Brain pericyte (primary cell): ENCODE results near the gene KRTAP10-5.
"Not testable (repeated sequence)": the region's sequence is repeated elsewhere in the genome, so short reads cannot be mapped to it uniquely, and the experiment has no call there.

Experiments used
- DNase-seq: peaks from one replicate; pipeline ENCODE4 v3.0.0-alpha.2; 2012; ENCODE audit warnings: low read depth, low spot score

The KRTAP10-5 gene

GRCh38 chr21:44580231-44580821 is at the start of gene KRTAP10-5:
KRTAP10-5 (minus strand) TSS chr21:44580604; CDS start chr21:44580578, 26 bp downstream.
- not testable (repeated sequence) for DNase-seq

GRCh38 chr21:44628707-44629391 is 48.4 kb upstream of the KRTAP10-5 start:
- DNase-seq, result no peak

- DNase-seq, result not testable (repeated sequence)
Observed at GRCh38 chr21:44627831-44628233, 47.4 kb upstream of the KRTAP10-5 start.

GRCh38 chr21:44627181-44627822 is 46.9 kb upstream of the KRTAP10-5 start:
- not testable (repeated sequence) for DNase-seq

- no peak for DNase-seq
Observed at GRCh38 chr21:44626673-44627143, 46.3 kb upstream of the KRTAP10-5 start, which contains the start of gene KRTAP10-9. KRTAP10-9 (plus strand) TSS chr21:44627093; CDS start chr21:44627172, 79 bp downstream.

- no peak for DNase-seq
Observed at GRCh38 chr21:44626262-44626661, 45.9 kb upstream of the KRTAP10-5 start.

- DNase-seq, result no peak
Observed at GRCh38 chr21:44625756-44626155, 45.4 kb upstream of the KRTAP10-5 start.

- DNase-seq, result no peak
Observed at GRCh38 chr21:44623575-44623974, 43.2 kb upstream of the KRTAP10-5 start.

GRCh38 chr21:44619886-44620285 is 39.5 kb upstream of the KRTAP10-5 start:
- no peak for DNase-seq

- DNase-seq, result no peak
Observed at GRCh38 chr21:44618909-44619308, 38.5 kb upstream of the KRTAP10-5 start.

GRCh38 chr21:44618504-44618903 is 38.1 kb upstream of the KRTAP10-5 start:
- no peak for DNase-seq

GRCh38 chr21:44617071-44617501 is 36.7 kb upstream of the KRTAP10-5 start:
- no peak for DNase-seq

GRCh38 chr21:44616591-44616926 is 36.2 kb upstream of the KRTAP10-5 start:
- no peak for DNase-seq

- DNase-seq, result no peak
Observed at GRCh38 chr21:44615911-44616590, 35.6 kb upstream of the KRTAP10-5 start.

- DNase-seq, result no peak
Observed at GRCh38 chr21:44615466-44615865, 35.1 kb upstream of the KRTAP10-5 start.

- no peak for DNase-seq
Observed at GRCh38 chr21:44614961-44615391, 34.6 kb upstream of the KRTAP10-5 start.

GRCh38 chr21:44614161-44614631 is 33.8 kb upstream of the KRTAP10-5 start:
- no peak for DNase-seq

- DNase-seq, result no peak
Observed at GRCh38 chr21:44613386-44614155, 33.2 kb upstream of the KRTAP10-5 start.

- no peak for DNase-seq
Observed at GRCh38 chr21:44612669-44613229, 32.3 kb upstream of the KRTAP10-5 start.

- DNase-seq, result no peak
Observed at GRCh38 chr21:44612029-44612486, 31.7 kb upstream of the KRTAP10-5 start, which contains the start of gene KRTAP10-8. KRTAP10-8 (plus strand) TSS chr21:44612079; CDS start chr21:44612101, 22 bp downstream.
